SIG-M5 treated with dmso at 0.1 percent for 504 hours (cell line): Measurements from ENCODE around the gene C11orf24.

ENCODE experiments used
- DNase-seq: peaks from one replicate; lab custom pipeline; 2025; ENCODE audit not compliant: unreplicated experiment; lab: John Stamatoyannopoulos, UW

Gene C11orf24

DNA sequence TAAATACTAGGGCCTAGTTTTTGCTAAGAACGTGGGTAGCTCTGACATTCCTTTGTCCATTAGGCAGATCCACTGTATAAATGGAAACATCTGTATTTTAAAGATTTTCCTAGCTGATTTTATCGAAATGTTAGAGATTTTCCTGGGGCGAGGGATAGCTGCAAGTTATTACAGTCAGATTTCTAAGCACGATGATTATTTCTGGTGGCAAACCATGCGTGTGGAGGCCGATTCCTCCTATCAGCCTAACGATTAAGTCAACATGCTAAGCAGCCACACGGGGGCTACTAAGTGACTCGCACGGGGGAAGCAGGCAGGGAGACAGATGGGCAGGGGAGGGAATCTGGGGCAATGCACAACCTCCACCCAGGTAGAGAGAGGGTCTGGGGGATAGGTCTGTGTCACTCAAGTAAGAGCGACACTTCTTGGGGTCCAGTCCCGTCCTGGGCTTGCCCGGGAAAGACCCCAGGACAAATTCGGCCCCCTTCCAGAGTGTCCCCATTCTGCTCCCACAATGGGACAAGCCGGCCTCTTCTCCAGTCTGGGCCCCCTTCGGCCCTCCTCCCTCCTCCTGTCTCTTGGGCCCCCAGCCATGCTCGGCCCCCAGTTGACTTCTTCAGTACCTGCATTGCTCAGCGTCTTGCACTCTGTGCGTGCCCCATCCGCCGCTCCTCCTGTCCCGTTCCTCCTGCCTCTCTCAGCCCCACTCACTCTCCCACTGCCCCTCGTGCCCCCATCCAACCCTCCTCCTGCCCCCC lies 571 bp downstream of the C11orf24 start:
- DNase-seq: peak; percentile 80

DNA sequence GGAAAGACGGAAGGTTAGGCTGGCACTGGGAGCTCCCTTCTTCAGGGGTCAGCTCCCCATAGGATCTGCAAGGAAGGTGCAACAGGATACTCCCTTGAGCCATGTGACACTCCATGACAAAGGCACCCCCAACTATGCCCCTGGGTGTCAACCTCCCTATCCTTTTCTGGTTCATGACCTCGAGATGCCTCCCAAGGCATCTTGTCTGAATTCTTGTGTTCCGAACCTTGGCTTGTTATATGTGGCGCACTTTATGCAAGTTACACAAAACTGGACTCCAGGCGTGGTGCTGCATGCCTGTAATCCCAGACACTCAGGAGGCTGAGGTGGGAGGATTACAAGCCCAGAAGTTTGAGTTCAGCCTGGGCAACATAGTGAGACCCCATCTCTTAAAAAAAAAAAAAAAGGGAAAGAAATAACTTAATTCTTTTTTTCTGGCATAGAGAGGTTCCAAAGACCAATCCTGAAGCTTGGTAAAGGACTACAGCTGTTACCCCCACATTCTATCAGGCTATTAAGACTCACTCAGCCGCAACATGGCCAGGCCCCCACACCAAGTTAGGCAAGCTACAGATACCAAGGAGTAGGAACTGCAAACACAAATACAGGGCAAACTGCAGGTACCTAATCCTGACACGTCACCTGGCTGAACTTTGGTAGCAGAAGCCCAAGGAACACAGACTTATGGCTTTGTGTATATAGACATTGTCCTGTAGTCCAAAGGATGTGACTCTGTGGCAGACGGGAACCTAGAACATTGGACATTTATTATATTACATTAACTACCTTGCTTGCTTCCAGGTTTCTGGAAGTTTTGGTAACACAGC lies 1.4 kb downstream of the C11orf24 start:
- DNase-seq: no peak

DNA sequence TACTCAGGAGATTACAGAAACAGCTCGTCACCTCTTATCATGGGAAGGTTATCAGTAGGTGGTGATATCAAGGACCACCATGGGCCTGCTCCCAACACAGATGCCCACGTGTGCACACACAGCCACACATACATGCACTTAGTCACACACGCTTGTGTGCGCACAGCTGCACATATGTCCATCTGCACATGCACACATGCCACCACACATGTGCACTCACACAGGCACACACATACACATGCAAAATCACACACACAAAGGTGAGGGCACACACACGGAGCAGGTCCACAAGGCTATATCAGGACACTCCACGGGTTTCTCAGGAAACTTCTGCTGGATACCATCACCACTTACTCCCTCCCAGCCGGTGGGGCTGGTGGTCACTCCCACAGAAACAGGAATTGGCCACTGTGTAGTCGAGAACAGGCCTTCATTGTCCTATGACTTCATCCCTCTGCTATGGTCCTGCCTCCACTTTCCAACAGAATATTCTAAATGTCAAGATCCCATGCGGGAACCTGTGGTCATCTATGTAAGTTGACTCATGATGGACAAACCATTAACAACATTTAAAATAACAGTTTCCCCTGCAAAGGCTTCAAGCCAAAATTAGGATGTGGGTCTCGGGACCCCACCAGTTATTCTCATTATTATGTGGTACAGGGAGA lies 2.2 kb downstream of the C11orf24 start:
- DNase-seq: no peak

DNA sequence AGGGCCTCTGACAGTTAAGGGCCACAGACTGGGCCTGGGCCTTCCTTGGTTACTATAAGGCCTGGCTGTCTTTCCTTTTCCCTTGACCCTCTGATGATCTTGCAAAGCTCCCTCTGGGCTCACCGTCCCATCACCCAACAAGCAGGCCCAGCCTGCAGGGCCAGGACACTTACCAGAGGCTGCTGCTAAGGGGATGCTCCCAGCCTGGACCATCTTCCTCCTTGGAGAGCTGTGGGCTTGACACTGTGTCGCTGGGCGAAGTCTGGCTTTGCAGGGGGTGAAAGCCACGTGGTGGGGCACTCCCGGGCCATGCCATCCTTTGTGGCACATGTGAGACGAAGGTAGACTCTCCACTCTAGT lies 3.9 kb downstream of the C11orf24 start:
- no peak for DNase-seq

DNA sequence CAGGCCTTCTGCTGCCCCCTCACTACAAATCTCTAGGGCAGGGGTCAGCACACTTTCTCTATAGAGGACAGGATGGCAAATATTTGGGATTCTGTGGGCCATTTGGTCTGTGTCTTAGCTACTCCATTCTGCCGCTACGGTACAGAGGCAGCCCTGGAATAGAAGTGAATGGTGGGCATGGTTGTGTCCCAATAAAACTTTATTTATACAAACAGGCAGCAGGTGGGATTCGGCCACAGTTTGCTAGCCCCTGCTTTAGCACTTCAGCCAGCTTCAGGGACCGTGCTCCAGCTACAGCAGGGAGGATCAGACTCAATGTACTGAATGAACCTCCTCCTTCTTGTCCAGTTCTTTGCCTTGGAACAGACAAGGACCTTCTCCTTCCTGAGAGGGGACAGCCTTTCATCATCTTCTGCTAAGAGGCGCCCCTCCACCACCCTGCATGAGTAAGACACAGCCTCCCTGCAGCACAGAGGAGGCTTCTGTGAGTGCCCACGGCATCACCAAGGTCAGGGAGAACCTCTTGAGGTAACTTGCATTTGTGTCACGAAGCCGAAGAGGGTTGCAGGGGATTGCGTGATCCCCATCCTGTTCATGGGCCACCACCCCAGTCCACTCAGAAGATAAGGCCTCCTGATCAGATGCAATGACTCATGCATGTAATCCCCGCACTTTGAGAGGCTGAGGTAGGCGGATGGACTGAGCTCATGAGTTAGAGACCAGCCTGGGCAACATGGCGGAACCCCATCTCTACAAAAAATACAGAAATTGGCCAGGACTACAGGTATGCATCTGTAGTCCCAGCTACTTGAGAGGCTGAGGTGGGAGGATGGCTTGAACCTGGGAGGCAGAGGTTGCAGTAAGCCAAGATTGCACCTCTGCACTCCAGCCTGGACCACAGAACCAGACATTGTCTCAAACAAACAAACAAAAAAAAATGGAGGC lies 4.6 kb downstream of the C11orf24 start:
- DNase-seq: no peak

DNA sequence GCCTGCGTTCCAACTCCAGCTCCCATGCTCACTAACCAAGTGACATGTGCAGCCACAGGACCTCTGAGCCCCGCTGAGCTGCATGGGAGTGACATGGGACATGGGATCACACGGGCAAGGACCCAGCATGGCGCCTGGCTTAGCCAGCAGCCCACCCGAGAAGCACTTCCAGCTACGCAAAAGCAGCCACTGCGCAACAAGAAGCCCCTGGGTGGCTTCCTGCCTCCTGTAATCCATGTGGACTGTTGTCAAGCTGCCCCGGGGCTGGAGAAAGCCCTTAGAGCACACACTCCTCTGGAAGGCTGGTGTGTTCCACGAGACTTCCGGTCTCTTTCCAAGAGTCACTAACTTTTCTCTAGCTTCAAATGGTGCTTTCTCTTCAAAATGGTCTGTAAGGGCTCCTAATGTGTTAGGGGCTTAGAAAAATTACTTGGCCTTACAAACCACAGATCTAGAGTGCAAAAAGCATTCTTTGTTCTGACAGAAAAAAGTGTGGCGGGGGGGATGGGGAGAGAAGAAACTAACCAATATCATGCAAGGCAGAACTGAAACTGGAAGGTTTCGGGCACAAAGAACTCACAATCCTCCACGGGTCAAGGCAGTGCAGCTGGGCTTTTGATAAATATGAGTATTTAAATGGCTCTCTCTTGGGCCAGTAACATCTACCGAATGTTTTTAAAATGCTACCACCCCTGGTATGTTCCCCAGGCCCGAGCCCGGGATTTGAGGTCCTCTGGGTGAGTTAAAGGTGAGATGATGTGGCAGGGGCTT lies 5.5 kb downstream of the C11orf24 start:
- DNase-seq: peak; percentile 31

DNA sequence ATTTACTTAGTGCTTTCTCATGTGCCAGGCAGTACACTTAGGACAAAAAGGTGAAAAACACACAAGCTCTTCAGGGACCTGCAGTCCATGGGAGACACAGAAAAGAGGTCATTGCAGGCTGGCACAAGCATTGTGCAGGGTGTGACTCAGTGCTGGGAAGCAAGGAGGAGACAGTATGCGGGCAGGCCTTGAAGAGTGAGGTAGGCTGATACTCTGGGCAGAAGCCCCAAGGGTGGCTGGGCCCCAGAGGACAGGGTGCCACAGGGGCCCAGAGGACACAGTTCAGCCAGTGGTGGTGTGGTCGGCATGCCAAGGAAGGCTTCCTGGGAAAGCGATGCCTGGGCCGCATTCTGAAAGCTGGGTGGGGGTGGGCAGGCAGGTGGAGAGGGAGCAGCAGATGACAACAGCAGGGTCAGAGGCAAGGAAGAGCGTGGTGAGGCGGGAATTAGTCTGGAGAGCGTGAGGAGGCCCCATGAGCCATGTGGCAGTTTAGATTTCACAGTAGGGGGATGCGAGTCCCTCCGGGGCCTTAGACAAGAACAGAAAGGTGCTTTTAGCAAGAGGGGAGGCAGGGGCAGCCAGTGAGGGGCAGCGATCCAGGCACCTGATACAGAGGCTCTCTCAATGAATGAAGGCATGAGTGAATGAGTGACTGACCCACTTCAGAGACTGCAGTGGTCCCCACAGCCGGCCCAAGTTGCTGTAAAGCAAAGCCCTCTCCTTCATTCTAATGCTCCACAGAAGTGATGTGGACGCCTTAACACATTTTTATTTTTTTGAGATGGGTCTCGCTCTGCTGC lies 6.8 kb downstream of the C11orf24 start:
- no peak for DNase-seq

DNA sequence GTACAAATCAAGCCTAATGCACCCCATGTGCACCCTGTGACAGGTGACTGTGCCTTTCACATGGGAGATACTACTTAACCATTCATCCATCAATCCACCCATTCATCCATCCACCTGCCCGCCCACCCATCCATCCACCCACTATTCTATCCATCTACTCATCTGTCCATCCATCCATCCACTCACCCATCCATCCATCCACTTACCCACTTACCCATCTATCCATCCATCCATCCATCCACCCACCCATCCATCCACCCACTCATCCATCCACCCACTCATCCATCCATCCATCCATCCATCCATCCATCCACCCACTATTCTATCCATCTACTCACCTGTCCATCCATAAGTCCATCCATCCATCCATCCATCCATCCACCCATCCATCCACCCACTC lies 7.5 kb downstream of the C11orf24 start:
- DNase-seq: no peak

DNA sequence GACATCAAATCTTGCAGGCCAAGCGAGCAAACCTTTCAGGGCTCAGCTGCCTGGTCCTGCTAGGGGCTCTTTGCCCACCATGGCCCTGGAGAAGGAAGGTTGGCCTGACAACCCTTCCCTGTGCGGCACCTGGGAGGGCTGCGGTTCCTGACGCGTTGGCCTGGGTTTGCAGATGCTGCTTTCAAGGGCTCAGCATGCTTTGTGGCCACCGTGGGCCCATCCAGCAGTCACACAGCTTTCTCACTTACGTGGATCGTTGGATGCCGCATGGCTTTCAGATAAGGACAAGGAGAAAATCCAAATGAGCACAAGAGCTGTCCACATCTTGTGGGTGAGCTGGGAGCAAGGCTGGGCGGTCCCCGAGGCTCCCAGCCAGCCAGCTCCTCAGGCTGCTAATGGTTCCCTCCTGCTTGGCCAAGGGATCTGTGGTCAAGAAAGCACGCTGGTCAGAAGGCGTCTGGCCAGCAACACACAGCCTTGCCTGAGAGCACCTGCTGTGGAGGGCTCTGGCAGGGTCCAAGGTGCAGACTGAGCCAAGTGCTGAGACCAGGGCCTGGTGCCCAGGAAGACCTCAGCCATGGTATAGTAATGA lies 8.2 kb downstream of the C11orf24 start:
- DNase-seq: no peak

DNA sequence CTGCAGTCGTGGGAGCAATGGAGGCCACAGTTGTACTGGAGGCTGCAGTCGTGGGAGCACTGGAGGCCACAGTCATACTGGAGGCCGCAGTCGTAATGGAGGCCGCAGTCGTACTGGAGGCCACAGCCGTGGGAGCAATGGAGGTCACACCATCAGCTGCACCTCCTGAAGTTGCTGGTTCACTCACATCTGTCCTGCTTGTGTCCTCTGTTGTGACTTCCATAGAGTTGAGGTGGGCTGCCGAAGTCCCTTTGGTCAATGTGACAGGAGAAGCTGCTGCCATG lies 9.3 kb downstream of the C11orf24 start:
- DNase-seq: no peak

DNA sequence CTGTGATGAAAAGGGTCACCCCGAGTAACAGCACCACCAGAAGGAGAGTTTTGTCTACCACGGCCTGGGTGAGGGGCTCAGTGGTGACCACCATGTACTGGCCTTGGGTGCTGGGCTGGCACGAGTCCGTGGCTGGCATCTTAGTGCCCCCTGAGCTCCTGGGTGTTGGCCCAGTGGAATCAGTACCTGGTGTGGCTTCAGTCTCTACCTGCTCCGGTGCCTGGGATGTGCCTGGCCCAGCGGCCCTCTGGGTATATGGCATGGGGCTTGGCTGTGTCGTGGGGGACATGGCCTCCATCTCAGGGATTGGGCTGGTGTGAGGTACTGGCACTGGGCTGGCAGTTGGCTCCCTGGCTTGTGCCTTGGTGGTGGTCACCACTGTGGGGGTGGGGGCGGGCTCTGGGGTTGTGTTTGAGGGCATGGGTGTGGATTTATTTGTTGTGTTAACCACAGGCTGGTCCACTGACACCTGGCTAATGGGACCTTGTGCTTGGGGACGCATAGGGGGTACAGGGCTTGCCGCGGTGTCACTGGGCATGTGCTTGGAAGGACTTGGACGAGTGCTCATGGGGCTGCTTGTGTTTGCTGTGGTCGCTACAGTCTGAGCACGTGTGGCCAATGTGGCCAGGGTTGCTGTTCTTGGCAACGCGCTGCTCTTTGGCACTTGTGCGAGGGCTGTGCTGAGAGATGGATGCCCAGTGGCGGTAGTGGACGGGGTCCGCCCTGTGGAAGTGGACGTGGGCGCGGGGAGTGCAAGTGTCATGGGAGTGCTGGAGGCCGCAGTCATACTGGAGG lies 9.8 kb downstream of the C11orf24 start:
- no peak for DNase-seq

DNA sequence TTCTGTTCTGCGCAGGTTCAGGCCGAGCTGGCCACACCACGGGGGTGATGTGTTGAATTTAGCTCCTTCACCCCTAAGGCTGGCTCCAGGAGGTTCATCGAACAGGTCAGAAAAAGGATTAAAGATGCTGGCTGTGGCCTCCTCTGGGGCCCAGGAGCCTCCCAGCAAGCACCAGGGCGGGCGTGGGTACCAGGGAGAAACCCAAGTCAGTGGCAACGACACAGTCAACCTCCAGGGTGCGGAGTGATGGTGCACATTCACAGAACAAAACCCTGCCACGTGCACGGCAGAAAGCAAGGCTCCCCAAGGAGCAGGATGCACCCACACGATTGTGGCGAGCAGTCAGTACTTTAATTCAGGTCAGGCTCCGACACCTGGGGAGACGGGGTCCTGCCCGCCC lies 10.8 kb downstream of the C11orf24 start:
- no peak for DNase-seq

DNA sequence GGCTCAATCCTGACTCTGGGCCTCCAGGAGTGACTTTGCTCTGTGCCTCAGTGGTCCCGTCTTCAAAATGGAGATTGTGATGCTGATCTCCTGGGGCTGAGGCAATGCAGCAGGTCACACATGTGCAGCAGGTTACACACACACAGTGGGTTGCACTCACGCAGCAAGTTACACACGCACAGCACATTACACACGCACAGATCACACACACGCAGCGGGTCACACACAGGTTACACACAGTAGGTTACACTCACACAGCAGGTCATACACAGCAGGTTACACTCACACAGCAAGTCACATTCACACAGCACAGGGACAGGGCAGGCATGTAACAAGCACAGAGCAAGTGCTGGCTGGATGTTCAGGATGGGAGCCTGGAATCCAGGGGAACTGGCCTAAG lies 11.3 kb downstream of the C11orf24 start:
- DNase-seq: no peak

DNA sequence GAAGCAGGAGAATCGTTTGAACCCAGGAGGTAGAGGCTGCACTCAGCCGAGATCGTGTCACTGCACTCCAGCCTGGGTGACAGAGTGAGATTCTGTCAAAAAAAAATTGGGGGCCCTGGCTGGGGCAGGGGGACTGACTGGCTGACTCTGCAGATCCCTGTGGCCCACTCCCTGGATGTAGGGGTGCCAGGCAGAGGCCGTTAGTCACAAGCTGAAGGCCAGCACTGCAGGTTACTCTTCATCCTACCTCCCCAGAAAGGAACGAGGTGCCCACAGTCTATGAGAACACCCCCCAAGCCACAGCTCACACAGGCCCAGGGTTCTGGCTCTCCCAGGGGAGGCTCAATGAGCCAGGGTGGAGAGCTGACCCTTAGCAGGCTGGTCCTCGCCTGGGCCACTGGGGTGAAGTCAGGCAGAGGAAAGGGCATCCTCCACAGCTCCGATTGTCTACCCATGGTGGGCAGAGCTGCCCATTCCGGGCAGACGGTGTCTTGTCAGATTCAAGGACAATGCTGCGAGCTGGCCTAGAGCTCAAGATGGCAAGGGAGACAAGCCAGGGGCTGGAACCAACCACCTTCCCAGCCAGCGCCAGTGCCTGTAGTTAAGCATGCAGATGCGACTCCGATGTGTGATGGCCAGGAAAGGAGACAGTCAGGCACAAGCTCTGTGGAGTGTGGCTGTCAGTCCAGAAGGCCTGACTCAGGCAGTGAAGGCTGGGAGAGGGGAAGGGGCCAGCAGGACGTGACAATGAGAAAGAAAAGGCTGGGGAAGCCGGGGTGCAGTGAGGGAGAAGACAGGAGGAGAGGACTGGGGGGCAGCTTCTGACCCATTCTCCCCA lies 12.4 kb downstream of the C11orf24 start:
- DNase-seq: no peak

DNA sequence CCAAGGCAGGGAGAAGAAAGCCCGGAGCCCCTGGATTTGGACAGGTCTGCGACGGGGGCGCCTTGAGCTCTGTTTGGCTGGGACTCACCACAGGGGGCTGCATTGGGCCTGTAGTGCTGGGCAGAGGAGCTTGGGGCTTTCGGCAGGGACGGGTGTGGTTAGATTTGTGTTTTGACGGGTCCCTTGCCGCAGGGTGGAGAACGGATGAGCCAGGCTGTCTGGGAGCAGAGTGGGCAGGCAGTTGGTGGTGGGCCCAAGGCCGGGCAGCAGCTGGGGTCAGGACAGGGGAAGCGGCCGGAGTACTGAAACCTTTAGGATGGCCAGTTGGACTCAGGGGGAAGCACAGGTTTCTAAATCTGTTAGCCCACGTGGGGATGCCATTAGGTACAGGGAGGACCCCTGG lies 13.4 kb downstream of the C11orf24 start:
- no peak for DNase-seq

DNA sequence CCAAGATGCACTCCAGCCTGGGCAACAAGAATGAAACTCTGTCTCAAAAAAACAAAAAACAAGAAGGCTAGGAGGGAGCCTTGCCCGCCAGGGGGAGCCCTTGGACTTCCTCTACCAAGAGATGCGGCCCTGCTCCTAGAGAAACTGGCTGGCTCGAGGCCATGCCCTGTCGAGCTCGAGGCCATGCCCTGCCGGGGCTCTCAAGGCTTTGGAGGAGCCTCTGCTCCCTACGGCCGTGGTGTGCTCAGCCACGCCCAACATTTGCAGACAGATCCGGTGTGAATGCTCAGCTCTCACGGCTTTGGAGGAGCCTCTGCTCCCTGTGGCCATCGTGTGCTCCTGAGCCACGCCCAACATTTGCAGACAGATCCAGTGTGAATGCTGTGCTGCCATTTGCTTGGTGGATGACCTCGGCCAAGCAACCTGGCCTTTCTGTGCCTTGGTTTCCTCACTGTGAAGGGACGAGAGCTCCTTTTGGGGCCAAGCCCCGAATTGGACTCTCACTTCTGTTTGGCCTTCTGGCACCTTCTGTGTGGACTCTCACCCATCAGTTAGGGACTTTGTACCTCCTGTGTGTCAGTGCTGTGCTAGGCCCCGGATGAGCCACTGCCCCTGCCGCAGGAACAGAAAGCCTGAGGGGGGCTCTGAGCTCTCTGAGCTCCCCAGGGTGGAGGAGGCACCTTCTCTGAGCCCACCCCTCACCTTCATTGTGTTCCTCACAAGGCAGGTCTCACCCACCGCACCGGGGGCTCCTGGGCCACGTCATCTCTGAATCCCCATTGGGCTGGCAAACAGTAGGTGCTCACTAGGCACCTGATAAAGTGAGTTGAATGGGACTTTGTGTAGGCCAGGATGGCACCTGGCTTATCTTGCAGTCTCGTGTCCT lies 14.1 kb downstream of the C11orf24 start:
- peak; percentile 90 for DNase-seq
